Activated CD4-positive, alpha-beta T cell treated with anti-CD3 and anti-CD28 coated beads, Interleukin-2, Interleukin-4, amounts not matched to agents 100 ng/mL and 50 ng/mL, durations not matched to agents 16 hours and 8 hours (primary cell): Measurements from ENCODE around the gene CCDC167.
"Not testable (repeated sequence)": the region's sequence is repeated elsewhere in the genome, so short reads cannot be mapped to it uniquely, and the experiment has no call there.

Experiments used
- DNase-seq: peaks from one replicate; pipeline ENCODE4 v3.0.0-alpha.2; 2020; ENCODE audit warnings: low spot score

CCDC167 gene

GRCh38 chr6:37511201-37511600 is 11.5 kb upstream of the CCDC167 start:
- no peak for DNase-seq

- no peak for DNase-seq
Observed at GRCh38 chr6:37507690-37508421, 8.2 kb upstream of the CCDC167 start.

GRCh38 chr6:37507077-37507476 is 7.4 kb upstream of the CCDC167 start:
- no peak for DNase-seq

GRCh38 chr6:37506479-37506878 is 6.8 kb upstream of the CCDC167 start:
- DNase-seq, result no peak

GRCh38 chr6:37504024-37504423 is 4.3 kb upstream of the CCDC167 start:
- no peak for DNase-seq

- no peak for DNase-seq
Observed at GRCh38 chr6:37503309-37503965, 3.7 kb upstream of the CCDC167 start.

- DNase-seq, result peak; percentile 42
Observed at GRCh38 chr6:37502703-37503291, 3.1 kb upstream of the CCDC167 start.

- peak; percentile 50 for DNase-seq
Observed at GRCh38 chr6:37501632-37502491, 2.2 kb upstream of the CCDC167 start.

- not testable (repeated sequence) for DNase-seq
Observed at GRCh38 chr6:37500904-37501303, 1.2 kb upstream of the CCDC167 start.

- no peak for DNase-seq
Observed at GRCh38 chr6:37500294-37500608, 558 bp upstream of the CCDC167 start.

- DNase-seq, result no peak
Observed at GRCh38 chr6:37496951-37497885, 2.5 kb downstream of the CCDC167 start.

GRCh38 chr6:37495244-37495934 is 4.3 kb downstream of the CCDC167 start:
- DNase-seq, result peak; percentile 48

GRCh38 chr6:37493661-37493995 is 6.1 kb downstream of the CCDC167 start:
- DNase-seq, result no peak

GRCh38 chr6:37492991-37493660 is 6.6 kb downstream of the CCDC167 start:
- no peak for DNase-seq

- DNase-seq, result no peak
Observed at GRCh38 chr6:37492236-37492972, 7.3 kb downstream of the CCDC167 start.

GRCh38 chr6:37491830-37492208 is 7.9 kb downstream of the CCDC167 start:
- DNase-seq, result no peak

GRCh38 chr6:37491171-37491829 is 8.4 kb downstream of the CCDC167 start:
- DNase-seq, result no peak

- no peak for DNase-seq
Observed at GRCh38 chr6:37490536-37491170, 9.0 kb downstream of the CCDC167 start.
